AG10803 (cell line): Measurements from ENCODE around the gene CYTIP.
"Not testable (repeated sequence)": the region's sequence is repeated elsewhere in the genome, so short reads cannot be mapped to it uniquely, and the experiment has no call there.

ENCODE experiments used
- DNase-seq: peaks from one replicate; pipeline ENCODE4 v3.0.0; 2010; ENCODE audit warnings: low read depth
- H3K4me3 ChIP-seq: 2 replicates; pipeline ENCODE4 v1.5.1; 2011; ENCODE audit warnings: mild to moderate bottlenecking, low read length, control low read depth
- CTCF ChIP-seq: conservative IDR thresholded peaks from 2 replicates; pipeline ENCODE4 v1.5.1; 2011; ENCODE audit warnings: mild to moderate bottlenecking, low read length, control low read depth, inconsistent platforms

Gene CYTIP

GRCh38 chr2:157377861-157378260, 66.0 kb downstream of the CYTIP start:
- H3K4me3 ChIP-seq = no peak overlapping the region
- TF ChIP-seq CTCF = no peak
- DNase-seq = no peak

GRCh38 chr2:157376041-157376440, 67.8 kb downstream of the CYTIP start:
- no peak for TF ChIP-seq CTCF
- H3K4me3 ChIP-seq = no peak overlapping the region
- DNase-seq = no peak

- no peak for DNase-seq
- TF ChIP-seq CTCF = no peak
Observed at GRCh38 chr2:157375384-157375783, 68.5 kb downstream of the CYTIP start.

GRCh38 chr2:157368508-157368907, 75.4 kb downstream of the CYTIP start:
- not testable (repeated sequence) for DNase-seq, H3K4me3 ChIP-seq

More at GRCh38 chr2:157375384-157375783, 68.5 kb downstream of the CYTIP start:
- H3K4me3 ChIP-seq = no peak overlapping the region

GRCh38 chr2:157367704-157368103, 76.2 kb downstream of the CYTIP start:
- no peak for DNase-seq
- TF ChIP-seq CTCF = no peak
- no peak overlapping the region for H3K4me3 ChIP-seq
